PC-9 (cell line): ENCODE results near the gene FGD6.

Source experiments
- CTCF ChIP-seq: fragments of 200-600 bp; sonication (generic); conservative IDR thresholded peaks from 2 replicates; pipeline ENCODE4 v1.6.1; 2017; ENCODE audit warnings: mixed run types, antibody characterized with exemption, mild to moderate bottlenecking, moderate library complexity
- EZH2 ChIP-seq: fragments of 200-600 bp; sonication (generic); IDR thresholded peaks from 2 replicates; pipeline ENCODE4 v1.8.0; 2017; ENCODE audit warnings: antibody characterized with exemption, low read depth

DNA sequence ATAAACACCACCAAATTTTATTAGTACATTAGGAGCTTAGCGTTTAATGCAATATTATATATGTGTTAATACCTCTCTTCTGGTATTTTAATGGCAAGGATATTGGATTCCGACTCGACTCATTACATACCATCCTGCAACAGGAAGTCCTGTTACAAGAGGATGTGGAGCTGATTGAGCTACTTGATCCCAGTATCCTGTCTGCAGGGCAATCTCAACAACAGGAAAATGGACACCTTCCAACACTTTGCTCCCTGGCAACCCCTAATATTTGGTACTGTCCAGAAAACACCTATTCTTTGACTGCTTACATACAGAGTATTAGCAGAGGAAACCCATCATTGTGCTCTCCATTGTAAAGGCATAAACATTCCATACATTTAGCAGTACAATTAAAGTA lies 45.5 kb upstream of the FGD6 start:
- TF ChIP-seq CTCF (no peak), EZH2 (no peak)
